ENCODE data around the gene NFIC.

The NFIC gene

GRCh38 chr19:3365836-3366752 is at the start of gene NFIC:
Gene NFIC, plus strand, starts transcription at chr19:3366583. Its CDS starts 54 bp downstream, at chr19:3366637.
- Mint-ChIP-seq H3K27ac (no peak within 1 kb of the TSS), H3K9me3 (no peaks in the 10 kb centered on the region), H3K4me3 (peak within 1 kb of the TSS; percentile 76), H3K27me3 (ENCODE audit: low read depth, poor library complexity) (peaks cover 97% of the 10 kb centered on the region), H3K4me1 (peaks cover 49% of the 10 kb centered on the region), H3K36me3 (ENCODE audit: low read depth) (no peaks in the 10 kb centered on the region)
- no peak for DNase-seq
- TF ChIP-seq, protein P1, sequence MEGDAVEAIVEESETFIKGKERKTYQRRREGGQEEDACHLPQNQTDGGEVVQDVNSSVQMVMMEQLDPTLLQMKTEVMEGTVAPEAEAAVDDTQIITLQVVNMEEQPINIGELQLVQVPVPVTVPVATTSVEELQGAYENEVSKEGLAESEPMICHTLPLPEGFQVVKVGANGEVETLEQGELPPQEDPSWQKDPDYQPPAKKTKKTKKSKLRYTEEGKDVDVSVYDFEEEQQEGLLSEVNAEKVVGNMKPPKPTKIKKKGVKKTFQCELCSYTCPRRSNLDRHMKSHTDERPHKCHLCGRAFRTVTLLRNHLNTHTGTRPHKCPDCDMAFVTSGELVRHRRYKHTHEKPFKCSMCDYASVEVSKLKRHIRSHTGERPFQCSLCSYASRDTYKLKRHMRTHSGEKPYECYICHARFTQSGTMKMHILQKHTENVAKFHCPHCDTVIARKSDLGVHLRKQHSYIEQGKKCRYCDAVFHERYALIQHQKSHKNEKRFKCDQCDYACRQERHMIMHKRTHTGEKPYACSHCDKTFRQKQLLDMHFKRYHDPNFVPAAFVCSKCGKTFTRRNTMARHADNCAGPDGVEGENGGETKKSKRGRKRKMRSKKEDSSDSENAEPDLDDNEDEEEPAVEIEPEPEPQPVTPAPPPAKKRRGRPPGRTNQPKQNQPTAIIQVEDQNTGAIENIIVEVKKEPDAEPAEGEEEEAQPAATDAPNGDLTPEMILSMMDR (IDR thresholded peaks at IDR 0.05): no peak

DNA sequence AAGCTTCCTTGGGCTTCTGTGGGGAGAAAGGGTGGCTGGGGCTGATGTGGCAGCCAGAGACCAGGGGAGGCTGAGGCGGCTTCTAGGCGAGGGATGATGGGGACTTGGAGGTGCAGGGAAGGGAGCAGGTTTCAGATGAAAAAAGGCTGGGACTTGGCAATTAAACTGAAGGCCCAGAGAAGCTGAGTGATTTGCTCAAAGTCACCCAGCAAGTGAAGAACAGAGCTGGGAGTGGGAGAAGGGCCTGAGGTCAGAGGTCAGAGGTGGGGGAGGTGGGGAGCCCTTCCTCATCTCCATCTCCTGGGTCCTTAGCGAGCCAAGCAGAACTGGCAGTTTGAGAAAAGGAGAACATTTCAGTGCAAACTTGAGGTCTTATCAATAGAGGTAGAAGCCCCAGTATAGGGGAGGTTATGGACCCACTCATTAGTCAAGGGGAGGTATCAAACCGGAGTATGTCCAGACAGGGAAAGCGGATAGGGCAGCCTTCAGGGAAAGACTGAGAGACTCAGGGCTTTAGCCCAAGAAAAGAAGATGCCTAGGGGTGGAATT is 49.6 kb upstream of the NFIC start:
- Mint-ChIP-seq H3K4me3 (no peak overlapping the region), H3K9me3 (no peaks in the 10 kb centered on the region), H3K4me1 (no peaks in the 10 kb centered on the region), H3K27me3 (ENCODE audit: low read depth, poor library complexity) (peaks cover 53% of the 10 kb centered on the region), H3K36me3 (ENCODE audit: low read depth) (no peaks in the 10 kb centered on the region), H3K27ac (no peak overlapping the region)
- no peak for DNase-seq
- TF ChIP-seq, protein P1 (IDR thresholded peaks at IDR 0.05): no peak

GRCh38 chr19:3319643-3320353 is 46.6 kb upstream of the NFIC start:
- Mint-ChIP-seq H3K9me3 (no peaks in the 10 kb centered on the region), H3K4me1 (no peaks in the 10 kb centered on the region), H3K4me3 (no peak overlapping the region), H3K36me3 (ENCODE audit: low read depth) (no peaks in the 10 kb centered on the region), H3K27me3 (ENCODE audit: low read depth, poor library complexity) (peaks cover 47% of the 10 kb centered on the region), H3K27ac (no peak overlapping the region)
- TF ChIP-seq, protein P1 (IDR thresholded peaks at IDR 0.05): no peak
- DNase-seq: no peak

GRCh38 chr19:3320354-3320670 is 46.1 kb upstream of the NFIC start:
- no peaks in the 10 kb centered on the region for H3K4me1 Mint-ChIP-seq
- DNase-seq: no peak
- peaks cover 47% of the 10 kb centered on the region for H3K27me3 Mint-ChIP-seq (ENCODE audit: low read depth, poor library complexity)
- H3K36me3 Mint-ChIP-seq (ENCODE audit: low read depth): no peaks in the 10 kb centered on the region
- H3K4me3 Mint-ChIP-seq: no peak overlapping the region
- H3K9me3 Mint-ChIP-seq: no peaks in the 10 kb centered on the region
- no peak overlapping the region for H3K27ac Mint-ChIP-seq
- TF ChIP-seq, protein P1 (IDR thresholded peaks at IDR 0.05): no peak

- Mint-ChIP-seq H3K36me3 (ENCODE audit: low read depth) (no peaks in the 10 kb centered on the region), H3K4me3 (no peak overlapping the region)
These were observed 45.5 kb upstream of the NFIC start for GRCh38 chr19:3320853-3321252.

More at GRCh38 chr19:3320853-3321252, 45.5 kb upstream of the NFIC start:
- Mint-ChIP-seq H3K4me1 (no peaks in the 10 kb centered on the region), H3K9me3 (no peaks in the 10 kb centered on the region), H3K27ac (no peak overlapping the region), H3K27me3 (ENCODE audit: low read depth, poor library complexity) (peaks cover 47% of the 10 kb centered on the region)
- DNase-seq: no peak
- TF ChIP-seq, protein P1 (IDR thresholded peaks at IDR 0.05): no peak
